Erythroblast (primary cell): Measurements from ENCODE around the gene KRT86.

Source experiments
- GATA1 ChIP-seq: IDR thresholded peaks from 2 replicates; pipeline ENCODE4 v1.6.1; 2011; ENCODE audit warnings: low read depth, mild to moderate bottlenecking, control low read depth, low read length, moderate library complexity
- POLR2A ChIP-seq: IDR thresholded peaks from 2 replicates; pipeline ENCODE4 v1.6.1; 2011; ENCODE audit warnings: mild to moderate bottlenecking, low read length

GRCh38 chr12:52313461-52313860 lies 39.0 kb downstream of the KRT86 start:
- TF ChIP-seq POLR2A (no peak), GATA1 (no peak)
